CD14-positive monocyte (primary cell): ENCODE measurements around the gene DUOXA2. TPM values are rescaled to one million over a fixed set of nuclear protein-coding genes. Genes with fewer than 3 reads are reported as not detected.

Source experiments
- DNase-seq, 3 donors: peaks; one replicate each; pipeline ENCODE4 v3.0.0-alpha.2; 2011 to 2022
- H2AFZ ChIP-seq: 2 replicates; pipeline ENCODE4 v1.6.0; 2012; ENCODE audit warnings: mild to moderate bottlenecking, low read depth, low read length, inconsistent platforms; ENCODE audit not compliant: insufficient read depth, poor library complexity, severe bottlenecking
- H3K27ac ChIP-seq, 2 donors: 1 replicate in 1 of 2; 2 replicates in 1 of 2; pipeline ENCODE4 v1.5.1; 2012 to 2013; ENCODE audit warnings: low read length in 2 of 2, control low read depth in 1 of 2, inconsistent platforms in 1 of 2, low read depth in 1 of 2, mild to moderate bottlenecking in 1 of 2
- H3K27me3 ChIP-seq, 2 donors: one replicate each; pipeline versions ENCODE4 v1.6.0 to v1.6.1; 2011 to 2013; ENCODE audit warnings: low read length in 2 of 2; ENCODE audit not compliant: control insufficient read depth in 2 of 2, insufficient read depth in 2 of 2
- H3K36me3 ChIP-seq, 2 donors: replicated peaks in 1 of 2; 1 replicate in 1 of 2; 2 replicates in 1 of 2; pipeline versions ENCODE4 v1.5.1 to v1.6.1; 2012 to 2013; ENCODE audit warnings: low read length in 2 of 2, control low read depth in 1 of 2, inconsistent platforms in 1 of 2, mild to moderate bottlenecking in 1 of 2; ENCODE audit not compliant: insufficient read depth in 2 of 2, control insufficient read depth in 1 of 2
- H3K4me1 ChIP-seq, 2 donors: 1 replicate in 1 of 2; 2 replicates in 1 of 2; pipeline versions ENCODE4 v1.5.1 to v1.6.1; 2012 to 2013; ENCODE audit warnings: low read length in 2 of 2, control low read depth in 1 of 2, inconsistent platforms in 1 of 2, mild to moderate bottlenecking in 1 of 2, moderate library complexity in 1 of 2; ENCODE audit not compliant: insufficient read depth in 2 of 2, control insufficient read depth in 1 of 2
- H3K4me2 ChIP-seq: replicated peaks from 2 replicates; pipeline ENCODE3; 2012; ENCODE audit warnings: low read length, moderate library complexity, mild to moderate bottlenecking; ENCODE audit not compliant: poor library complexity, severe bottlenecking; ENCODE audit errors: extremely low read depth
- H3K4me3 ChIP-seq, 3 experiments: fragments of 200-600 bp in 1 of 3; sonication (generic) in 1 of 3; replicated peaks in 1 of 3; 1 replicate in 2 of 3; 2 replicates in 1 of 3; pipeline ENCODE4 v1.5.1; 2011 to 2013; ENCODE audit warnings: low read length in 3 of 3, mild to moderate bottlenecking in 3 of 3, control low read depth in 2 of 3, low read depth in 2 of 3, inconsistent platforms in 1 of 3, moderate library complexity in 1 of 3
- H3K79me2 ChIP-seq: 2 replicates; pipeline ENCODE4 v1.6.0; 2012; ENCODE audit warnings: mild to moderate bottlenecking, control low read depth, inconsistent platforms, low read length, moderate library complexity; ENCODE audit not compliant: insufficient read depth
- H3K9ac ChIP-seq: 2 replicates; pipeline ENCODE4 v1.6.0; 2017; ENCODE audit warnings: low read length, mild to moderate bottlenecking; ENCODE audit not compliant: insufficient read depth, poor library complexity, severe bottlenecking
- H3K9me3 ChIP-seq, 2 donors: replicated peaks in 1 of 2; 1 replicate in 1 of 2; 2 replicates in 1 of 2; pipeline versions ENCODE4 v1.5.1 to v1.6.1; 2012 to 2013; ENCODE audit warnings: low read length in 2 of 2, control low read depth in 1 of 2; ENCODE audit not compliant: control insufficient read depth in 1 of 2, insufficient read depth in 1 of 2
- H4K20me1 ChIP-seq: 2 replicates; pipeline ENCODE4 v1.6.0; 2012; ENCODE audit warnings: mild to moderate bottlenecking, low read length, control low read depth, moderate library complexity; ENCODE audit not compliant: insufficient read depth
- H3K27ac Mint-ChIP-seq, 7 donors: one replicate each; pipeline ENCODE4 v1.8.0; 2020; ENCODE audit warnings: mild to moderate bottlenecking in 7 of 7, mixed read lengths in 7 of 7, moderate library complexity in 6 of 7, inconsistent platforms in 2 of 7
- H3K27me3 Mint-ChIP-seq, 3 donors: one replicate each; pipeline ENCODE4 v1.8.0; 2021 to 2022; ENCODE audit warnings: low read depth in 3 of 3, mild to moderate bottlenecking in 3 of 3, mixed read lengths in 3 of 3, moderate library complexity in 3 of 3, inconsistent platforms in 1 of 3
- H3K36me3 Mint-ChIP-seq, 2 donors: one replicate each; pipeline ENCODE4 v1.8.0; 2020; ENCODE audit warnings: mixed read lengths in 2 of 2, inconsistent platforms in 1 of 2, mild to moderate bottlenecking in 1 of 2
- H3K4me1 Mint-ChIP-seq: one replicate; pipeline ENCODE4 v1.8.0; 2020; ENCODE audit warnings: mild to moderate bottlenecking, mixed read lengths
- H3K4me3 Mint-ChIP-seq, 2 donors: one replicate each; pipeline ENCODE4 v1.8.0; 2020; ENCODE audit warnings: mild to moderate bottlenecking in 2 of 2, mixed read lengths in 2 of 2, moderate library complexity in 1 of 2
- H3K9me3 Mint-ChIP-seq, 7 donors: one replicate each; pipeline ENCODE4 v1.8.0; 2020 to 2022; ENCODE audit warnings: mixed read lengths in 7 of 7, mild to moderate bottlenecking in 6 of 7, moderate library complexity in 6 of 7, inconsistent platforms in 2 of 7
- CTCF ChIP-seq: fragments of 200-600 bp; IDR thresholded peaks from one replicate; pipeline ENCODE4 v1.8.0; 2022; ENCODE audit warnings: antibody characterized with exemption, mild to moderate bottlenecking
- whole genome bisulfite sequencing: methylation state at CpG from one replicate; pipeline ENCODE4 v1.1.5; 2013; ENCODE audit warnings: missing lambda C conversion rate; ENCODE audit not compliant: insufficient coverage; 5-methylcytosine and 5-hydroxymethylcytosine counted together
- intact Hi-C, 2 donors: fragments of 100-400 bp; cut with micrococcal nuclease; formaldehyde crosslinking; loops; one replicate each; pipeline versions ENCODE4 v1.15.0 to v1.15.1; 2023
- polyA plus RNA-seq, 3 donors: library from polyadenylated mRNA; depleted of rRNA in 1 of 3; unstranded in 2 of 3; stranded (reverse) in 1 of 3; fragments of 300-500 nt in 2 of 3; fragments of >200 nt in 1 of 3; fragmentation: Illumina TruSeq in 2 of 3; gene quantifications; 1 replicate in 2 of 3; 2 replicates in 1 of 3; pipeline ENCODE4 v1.2.3, GENCODE V29; 2012 to 2021

Gene DUOXA2
- polyA plus RNA-seq, 3 donors: not detected

- no peak for DNase-seq
- H4K20me1 ChIP-seq: no peaks in the 10 kb centered on the region
- Mint-ChIP-seq H3K27ac (peak overlapping the region in 1 of 7 donors; percentile 5), H3K4me3 (no peak overlapping the region), H3K27me3 (peaks cover 42 to 62% (median 56%) of the 10 kb centered on the region in 3 donors), H3K36me3 (peaks cover 0 to 9% of the 10 kb centered on the region in 2 donors), H3K4me1 (peaks cover 32% of the 10 kb centered on the region), H3K9me3 (peaks cover 0 to 13% (median 9%) of the 10 kb centered on the region in 7 donors)
- no peak overlapping the region for H3K4me2 ChIP-seq
- no peaks in the 10 kb centered on the region for H3K79me2 ChIP-seq
- peaks cover 5 to 35% of the 10 kb centered on the region in 2 donors for H3K9me3 ChIP-seq
- intact Hi-C loops: no loop called here
- H3K4me1 ChIP-seq: peaks cover 14 to 31% of the 10 kb centered on the region in 2 donors
- no peak for TF ChIP-seq CTCF
- H3K9ac ChIP-seq: no peak overlapping the region
- H2AFZ ChIP-seq: no peak overlapping the region
- H3K4me3 ChIP-seq: no peak overlapping the region
- no peak overlapping the region for H3K27ac ChIP-seq
- WGBS: 100% methylated on average over 3 of the region's 5 CpGs
- H3K27me3 ChIP-seq: peaks cover 38 to 46% of the 10 kb centered on the region in 2 donors
- H3K36me3 ChIP-seq: no peaks in the 10 kb centered on the region
Observed at GRCh38 chr15:45118996-45119395, 4.9 kb downstream of the DUOXA2 start.

- WGBS: 96% methylated on average over 9 of the region's 10 CpGs
- no peak for DNase-seq
- Histone ChIP-seq H3K27ac (no peak overlapping the region), H3K27me3 (peaks cover 25 to 34% of the 10 kb centered on the region in 2 donors), H3K9ac (no peak overlapping the region), H4K20me1 (no peaks in the 10 kb centered on the region), H3K36me3 (no peaks in the 10 kb centered on the region), H3K4me1 (peaks cover 14 to 24% of the 10 kb centered on the region in 2 donors), H3K9me3 (peaks cover 0 to 22% of the 10 kb centered on the region in 2 donors), H2AFZ (no peak overlapping the region), H3K4me3 (no peak overlapping the region), H3K4me2 (no peak overlapping the region), H3K79me2 (no peaks in the 10 kb centered on the region)
- Mint-ChIP-seq H3K27ac (no peak overlapping the region), H3K4me3 (no peak overlapping the region), H3K36me3 (peaks cover 0 to 7% of the 10 kb centered on the region in 2 donors), H3K9me3 (peaks cover 0 to 12% (median 8%) of the 10 kb centered on the region in 7 donors), H3K4me1 (peaks cover 25% of the 10 kb centered on the region), H3K27me3 (peaks cover 39 to 59% (median 53%) of the 10 kb centered on the region in 3 donors)
- no peak for TF ChIP-seq CTCF
- intact Hi-C loops: loop anchor here in 1 of 2 donors (5.0 kb wide), 1 partner anchor 87 kb away; no protein-coding TSS in a partner anchor
Observed at GRCh38 chr15:45120081-45120972, 6.2 kb downstream of the DUOXA2 start.
